ENCODE measurements around the gene NR2F6.

Gene NR2F6

GRCh38 chr19:17183271-17183761 is 62.4 kb downstream of the NR2F6 start:
- no peak for TF ChIP-seq CTCF (IDR thresholded peaks at IDR 0.05)

Data from LNCAP (cell line).